Measurements from ENCODE around the gene ARHGAP32.
"Not testable (repeated sequence)": the region's sequence is repeated elsewhere in the genome, so short reads cannot be mapped to it uniquely, and the experiment has no call there.

Gene ARHGAP32

DNA sequence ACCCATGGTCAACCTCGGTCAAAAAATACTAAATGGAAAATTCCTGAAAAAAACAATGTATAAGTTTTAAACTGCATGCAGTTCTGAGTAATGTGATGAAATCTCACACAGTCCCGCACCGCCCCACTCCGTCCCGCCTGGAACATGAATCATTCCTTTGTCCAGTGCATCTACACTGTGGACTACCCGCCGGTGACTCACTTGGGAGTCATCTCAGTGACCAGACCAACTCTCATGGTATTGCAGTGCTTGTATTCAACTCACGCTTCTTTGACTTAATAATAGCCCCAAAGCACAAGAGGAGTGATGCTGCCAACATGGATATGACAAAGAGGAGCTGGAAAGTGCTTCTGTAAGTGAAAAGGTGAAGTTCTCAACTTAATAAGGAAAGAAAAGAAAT, 48.8 kb downstream of the ARHGAP32 start:
- no peak overlapping the region for H3K27ac ChIP-seq
- H3K36me3 ChIP-seq = peaks cover 0 to 2% (median 0%) of the 10 kb centered on the region in 11 experiments; a peak in 2 of 22 replicates
- H3K4me2 ChIP-seq = 0 out of 22 replicates have a peak overlapping the region, but pooled peaks of 1 of the 11 experiments have one; percentile 21
- H3K27me3 ChIP-seq = no peaks in the 10 kb centered on the region
- H3K9me3 ChIP-seq (replicated peaks in 1 of 11) = peaks cover 2 to 18% (median 9%) of the 10 kb centered on the region in 11 experiments; a peak in 21 of 22 replicates
- no peak overlapping the region for H3K9ac ChIP-seq
- no peaks in the 10 kb centered on the region for H4K20me1 ChIP-seq
- TF ChIP-seq Cebpa-rat (IDR thresholded peaks at IDR 0.05) = no peak
- no peak overlapping the region for H3K4me3 ChIP-seq
- H3K4me1 ChIP-seq = peaks cover 0 to 7% (median 0%) of the 10 kb centered on the region in 10 experiments; a peak in 1 of 20 replicates

DNA sequence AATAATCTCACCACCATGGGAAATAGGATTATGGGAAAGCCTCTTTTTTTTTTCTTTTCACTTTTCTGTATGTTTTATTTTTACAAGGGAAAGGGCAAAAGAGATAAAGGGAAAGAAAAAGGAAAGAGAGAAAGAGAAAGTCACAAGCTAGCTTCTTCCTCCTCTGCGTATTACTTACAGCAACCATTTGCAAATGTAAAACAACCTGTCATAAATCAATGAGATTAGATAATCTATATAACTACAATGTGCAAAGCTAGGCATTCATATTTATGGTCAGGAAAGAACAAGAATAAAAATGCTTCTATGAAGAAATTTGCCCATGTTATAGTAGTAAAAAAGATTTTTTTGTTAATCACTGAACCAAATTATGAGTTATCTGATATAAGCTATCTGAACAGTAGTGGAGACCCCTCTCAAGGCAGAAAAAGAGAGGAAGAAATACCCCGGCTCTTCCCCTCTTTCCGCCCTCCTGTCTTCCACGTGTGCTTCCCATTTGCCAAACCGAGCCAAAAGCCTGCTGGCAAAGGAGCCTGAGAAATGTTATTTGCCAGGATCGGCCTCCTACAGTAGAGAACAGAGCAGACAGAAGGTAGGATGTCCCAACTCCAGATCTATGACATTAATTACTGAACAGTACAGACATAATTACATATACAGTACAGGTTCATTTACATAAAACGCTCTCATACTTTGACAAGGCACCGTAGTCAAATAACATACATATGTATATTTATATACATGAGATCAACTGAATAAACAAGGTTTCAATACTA, 50.2 kb downstream of the ARHGAP32 start:
- no peak overlapping the region for H3K4me2 ChIP-seq
- no peak overlapping the region for H3K4me3 ChIP-seq
- H3K9me3 ChIP-seq (replicated peaks in 1 of 11) = peaks cover 0 to 13% (median 4%) of the 10 kb centered on the region in 11 experiments; a peak in 7 of 22 replicates
- H3K9ac ChIP-seq = no peak overlapping the region
- H3K36me3 ChIP-seq = no peaks in the 10 kb centered on the region
- TF ChIP-seq Cebpa-rat (IDR thresholded peaks at IDR 0.05) = no peak
- peaks cover 0 to 7% (median 0%) of the 10 kb centered on the region in 10 experiments; a peak in 1 of 20 replicates for H3K4me1 ChIP-seq
- H4K20me1 ChIP-seq = no peaks in the 10 kb centered on the region
- no peaks in the 10 kb centered on the region for H3K27me3 ChIP-seq
- H3K27ac ChIP-seq = no peak overlapping the region

DNA sequence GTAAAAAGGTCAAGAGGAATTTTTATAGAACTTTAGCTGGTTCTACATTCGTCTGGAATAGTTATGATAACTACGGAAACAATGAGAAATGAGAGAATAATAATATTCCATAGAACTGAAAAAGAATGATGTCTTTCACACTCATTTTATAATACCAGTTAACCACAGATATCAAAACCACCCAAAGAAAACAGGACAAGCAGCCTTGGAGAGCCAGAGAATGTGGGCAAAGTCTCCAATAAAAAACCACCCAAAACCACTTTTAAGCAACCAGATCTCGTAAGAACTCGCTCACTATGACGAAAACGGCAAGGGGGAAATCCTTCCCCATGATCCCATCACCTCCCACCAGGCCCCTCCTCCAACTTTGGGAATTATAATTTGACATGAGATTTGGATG, 60.8 kb downstream of the ARHGAP32 start:
- no peak overlapping the region for H3K4me3 ChIP-seq
- peaks cover 5 to 24% (median 10%) of the 10 kb centered on the region in 11 experiments; a peak in 19 of 22 replicates for H3K9me3 ChIP-seq (replicated peaks in 1 of 11)
- TF ChIP-seq Cebpa-rat (IDR thresholded peaks at IDR 0.05) = no peak
- no peaks in the 10 kb centered on the region for H3K36me3 ChIP-seq
- no peak overlapping the region for H3K9ac ChIP-seq
- H3K4me1 ChIP-seq = no peaks in the 10 kb centered on the region
- H3K4me2 ChIP-seq = no peak overlapping the region
- no peaks in the 10 kb centered on the region for H4K20me1 ChIP-seq
- no peaks in the 10 kb centered on the region for H3K27me3 ChIP-seq
- H3K27ac ChIP-seq = no peak overlapping the region

DNA sequence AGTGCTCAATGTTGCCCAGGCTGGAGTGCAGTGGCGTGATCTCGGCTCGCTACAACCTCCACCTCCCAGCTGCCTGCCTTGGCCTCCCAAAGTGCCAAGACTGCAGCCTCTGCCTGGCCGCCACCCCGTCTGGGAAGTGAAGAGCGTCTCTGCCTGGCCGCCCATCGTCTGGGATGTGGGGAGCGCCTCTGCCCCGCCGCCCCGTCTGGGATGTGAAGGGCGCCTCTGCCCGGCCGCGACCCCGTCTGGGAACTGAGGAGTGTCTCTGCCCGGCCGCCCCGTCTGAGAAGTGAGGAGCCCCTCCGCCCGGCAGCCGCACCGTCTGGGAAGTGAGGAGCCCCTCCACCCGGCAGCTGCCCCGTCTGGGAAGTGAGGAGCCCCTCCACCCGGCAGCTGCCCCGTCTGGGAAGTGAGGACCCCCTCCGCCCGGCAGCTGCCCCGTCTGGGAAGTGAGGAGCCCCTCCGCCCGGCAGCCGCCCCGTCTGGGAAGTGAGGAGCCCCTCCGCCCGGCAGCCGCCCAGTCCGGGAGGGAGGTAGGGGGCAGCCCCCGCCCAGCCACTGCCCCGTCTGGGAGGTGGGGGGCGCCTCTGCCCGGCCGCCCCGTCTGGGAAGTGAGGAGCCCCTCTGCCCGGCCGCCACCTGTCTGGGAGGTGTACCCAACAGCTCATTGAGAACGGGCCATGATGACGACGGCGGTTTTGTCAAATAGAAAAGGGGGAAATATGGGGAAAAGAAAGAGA, 63.1 kb downstream of the ARHGAP32 start:
- not testable (repeated sequence) for H3K9ac ChIP-seq, H3K27me3 ChIP-seq, H3K27ac ChIP-seq, H3K4me1 ChIP-seq, H3K4me2 ChIP-seq, H3K36me3 ChIP-seq, H3K4me3 ChIP-seq, H4K20me1 ChIP-seq
- H3K9me3 ChIP-seq (replicated peaks in 1 of 11) = peaks cover 5 to 14% (median 10%) of the 10 kb centered on the region in 11 experiments; a peak in 19 of 22 replicates

DNA sequence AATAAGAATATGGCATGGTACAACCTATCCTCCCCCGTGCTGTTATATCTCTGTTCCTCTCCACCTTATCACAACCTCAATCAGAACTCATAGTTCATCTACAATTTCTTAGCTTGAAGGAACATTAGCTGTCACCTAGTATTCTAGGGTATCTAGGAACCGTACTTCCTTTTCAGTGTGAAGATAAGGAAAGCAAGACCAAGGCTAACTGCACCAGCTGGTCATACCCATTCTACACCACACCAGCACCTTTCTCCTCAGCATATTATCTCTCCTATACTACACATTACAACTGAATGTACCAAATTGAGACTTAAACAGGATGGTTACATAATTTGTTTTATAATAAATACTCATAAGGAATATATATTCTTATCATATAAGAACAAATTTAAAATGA, 73.1 kb downstream of the ARHGAP32 start:
- no peak overlapping the region for H3K4me2 ChIP-seq
- no peak overlapping the region for H3K9ac ChIP-seq
- no peaks in the 10 kb centered on the region for H3K4me1 ChIP-seq
- no peaks in the 10 kb centered on the region for H3K9me3 ChIP-seq (replicated peaks in 1 of 11)
- H3K27ac ChIP-seq = no peak overlapping the region
- H3K36me3 ChIP-seq = peaks cover 0 to 13% (median 0%) of the 10 kb centered on the region in 11 experiments; a peak in 1 of 22 replicates
- H4K20me1 ChIP-seq = no peaks in the 10 kb centered on the region
- H3K4me3 ChIP-seq = no peak overlapping the region
- TF ChIP-seq Cebpa-rat (IDR thresholded peaks at IDR 0.05) = no peak
- no peaks in the 10 kb centered on the region for H3K27me3 ChIP-seq

DNA sequence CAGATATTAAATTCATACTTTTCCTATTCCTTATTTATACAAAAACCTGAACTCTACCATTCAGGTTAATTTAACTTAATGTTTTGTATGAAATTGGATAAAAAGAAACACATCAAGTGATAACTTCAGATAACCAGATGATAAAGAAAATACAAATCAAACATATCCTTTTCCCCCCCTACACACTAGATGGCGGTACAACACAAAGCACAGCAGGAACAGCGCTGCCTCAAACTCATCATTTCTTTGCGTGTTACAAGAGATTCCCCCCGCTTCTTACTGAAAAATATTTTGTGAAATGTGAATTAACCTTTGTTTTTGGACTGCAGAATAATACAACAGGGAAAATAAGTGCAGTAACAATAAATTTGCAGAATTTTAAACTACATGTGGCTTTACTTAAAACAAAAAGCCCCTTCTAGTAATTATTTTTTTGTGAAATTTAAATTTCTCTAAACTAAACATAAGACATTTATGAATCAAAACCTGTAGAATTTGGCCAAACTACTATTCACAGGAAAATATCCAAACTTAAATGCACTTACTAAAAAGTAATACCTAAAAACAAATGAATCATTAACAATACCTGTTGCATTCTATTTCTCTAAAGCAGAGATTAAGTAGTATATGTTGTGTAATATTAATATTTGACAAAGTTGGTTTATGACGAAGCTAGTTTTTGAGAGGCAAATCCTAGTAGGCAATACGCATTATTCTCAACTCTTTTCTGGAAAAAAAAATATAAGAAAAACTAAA, 74.4 kb downstream of the ARHGAP32 start:
- H4K20me1 ChIP-seq = no peaks in the 10 kb centered on the region
- H3K4me2 ChIP-seq = no peak overlapping the region
- no peak overlapping the region for H3K4me3 ChIP-seq

DNA sequence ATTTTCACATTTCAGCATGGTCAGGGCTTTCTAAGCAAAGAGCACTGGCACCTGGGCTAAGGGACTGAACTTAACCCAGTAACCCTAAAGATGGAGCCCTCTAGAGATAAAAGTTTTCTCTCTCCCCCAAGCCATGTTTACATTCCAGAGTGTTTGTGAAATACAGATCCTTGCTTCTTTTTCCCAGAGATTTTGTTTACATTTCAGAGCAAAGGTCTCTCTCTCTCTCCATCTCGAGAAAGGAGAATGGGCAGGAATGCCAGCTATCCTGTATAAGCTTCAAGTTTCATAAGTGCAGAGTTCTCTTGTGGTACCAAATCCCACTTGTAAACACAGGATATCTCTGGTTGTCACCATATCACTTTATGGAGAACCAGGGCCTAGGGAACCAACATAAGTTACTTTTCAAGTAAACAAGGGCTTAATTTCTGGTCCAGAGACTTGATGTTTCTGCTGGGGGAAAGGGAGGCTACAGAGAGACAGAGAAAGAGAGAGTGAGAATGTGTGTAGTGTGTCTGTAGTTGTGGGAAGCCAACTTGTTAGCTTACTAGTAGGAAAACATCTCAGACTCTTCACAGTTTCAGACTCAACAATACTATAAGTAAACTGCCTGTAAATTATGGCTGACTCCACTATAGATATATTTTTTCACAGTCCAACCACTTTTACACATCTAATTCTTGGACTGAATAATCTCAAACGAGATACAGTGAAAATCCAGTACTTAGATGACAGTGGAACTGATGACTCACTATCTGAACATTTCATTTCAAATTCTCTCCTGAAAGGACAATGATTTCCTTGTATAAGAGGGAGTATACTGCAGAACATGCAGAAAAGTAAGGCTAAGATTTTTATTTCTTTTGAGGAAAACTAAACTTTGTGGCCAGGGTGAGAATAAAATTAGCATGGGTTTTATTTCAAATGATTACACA, 76.2 kb downstream of the ARHGAP32 start:
- Histone ChIP-seq H3K36me3 (peaks cover 0 to 6% (median 0%) of the 10 kb centered on the region in 11 experiments; a peak in 1 of 22 replicates), H3K9ac (no peak overlapping the region), H3K4me1 (no peaks in the 10 kb centered on the region), H3K27ac (no peak overlapping the region), H3K9me3 (replicated peaks in 1 of 11) (no peaks in the 10 kb centered on the region), H3K27me3 (no peaks in the 10 kb centered on the region), H3K4me2 (no peak overlapping the region), H3K4me3 (no peak overlapping the region), H4K20me1 (no peaks in the 10 kb centered on the region)
- TF ChIP-seq Cebpa-rat (IDR thresholded peaks at IDR 0.05) = no peak

More for the DNA sequence above, 74.4 kb downstream of the ARHGAP32 start:
- Histone ChIP-seq H3K36me3 (peaks cover 0 to 6% (median 0%) of the 10 kb centered on the region in 11 experiments; a peak in 1 of 22 replicates), H3K9me3 (replicated peaks in 1 of 11) (no peaks in the 10 kb centered on the region), H3K27ac (no peak overlapping the region), H3K27me3 (no peaks in the 10 kb centered on the region), H3K4me1 (no peaks in the 10 kb centered on the region), H3K9ac (no peak overlapping the region)
- no peak for TF ChIP-seq Cebpa-rat (IDR thresholded peaks at IDR 0.05)

DNA sequence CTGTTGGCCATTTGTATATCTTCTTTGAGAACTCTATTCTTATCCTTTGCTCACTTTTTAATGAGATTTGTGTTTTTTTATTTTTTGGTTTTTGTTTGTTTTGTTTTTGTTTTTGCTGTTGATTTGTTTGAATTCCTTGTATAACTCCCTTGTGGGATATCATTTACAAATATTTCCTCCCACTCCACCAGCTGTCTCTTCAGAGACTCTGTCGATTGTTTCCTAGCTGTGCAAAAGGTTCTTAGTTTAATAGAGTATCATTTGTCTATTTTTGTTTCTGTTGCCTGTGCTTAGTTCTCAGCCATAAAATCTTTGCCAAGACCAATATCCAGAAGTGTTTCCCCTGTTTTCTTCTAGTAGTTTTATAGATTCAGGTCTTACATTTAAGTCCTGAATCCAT, 82.4 kb downstream of the ARHGAP32 start:
- TF ChIP-seq Cebpa-rat (IDR thresholded peaks at IDR 0.05) = no peak
- Histone ChIP-seq H3K9me3 (replicated peaks in 1 of 11) (peaks cover 11 to 30% (median 22%) of the 10 kb centered on the region in 11 experiments), H3K27me3 (no peaks in the 10 kb centered on the region), H3K4me3 (no peak overlapping the region), H3K27ac (no peak overlapping the region), H4K20me1 (no peaks in the 10 kb centered on the region), H3K4me2 (no peak overlapping the region), H3K36me3 (peaks cover 0 to 12% (median 0%) of the 10 kb centered on the region in 11 experiments; a peak in 1 of 22 replicates), H3K4me1 (no peaks in the 10 kb centered on the region), H3K9ac (no peak overlapping the region)
